Measurements from ENCODE around the gene TXNRD2. TPM values are rescaled to one million over a fixed set of nuclear protein-coding genes. Genes with fewer than 3 reads are reported as not detected.

TXNRD2 gene
- total and polyA plus RNA-seq, 2 of the 4 experiments (the other 2 are of a cell fraction), result 15.6 to 25.7 TPM

- Histone ChIP-seq H3K9me1 (ENCODE audit: insufficient read depth, low read length) (no peaks in the 10 kb centered on the region; the same call in 1 of the 2 replicates), H3K23ac (ENCODE audit: low read depth, low read length) (no peak overlapping the region), H3K14ac (replicated peaks; ENCODE audit: low read depth, low read length) (no peak overlapping the region), H2AFZ (replicated peaks; ENCODE audit: low read length, poor library complexity) (no peak overlapping the region), H2BK15ac (ENCODE audit: low read depth, low read length) (no peak overlapping the region), H3K4ac (ENCODE audit: low read depth, low read length) (no peak overlapping the region), H3K27me3 (ENCODE audit: control insufficient read depth, insufficient read depth, low read length) (no peaks in the 10 kb centered on the region), H3K4me3 (ENCODE audit: insufficient read depth, low read depth, low read length) (no peak overlapping the region), H4K8ac (ENCODE audit: low read depth in 2 of 2, low read length in 2 of 2) (no peak overlapping the region), H2BK5ac (ENCODE audit: low read depth, low read length, poor library complexity, severe bottlenecking) (no peak overlapping the region), H3K9me3 (ENCODE audit: control insufficient read depth, insufficient read depth, low read length) (no peaks in the 10 kb centered on the region), H3K4me2 (ENCODE audit: low read depth, low read length) (no peak overlapping the region), H2AK5ac (ENCODE audit: low read depth, low read length) (no peak overlapping the region), H3K27ac (ENCODE audit: insufficient read depth, low read length) (no peak overlapping the region), H2BK120ac (ENCODE audit: low read depth, low read length) (no peak overlapping the region), H4K5ac (ENCODE audit: low read depth, low read length) (no peak overlapping the region), H3K4me1 (ENCODE audit: control insufficient read depth, insufficient read depth, low read length) (peaks cover 5% of the 10 kb centered on the region; the same call in 1 of the 2 replicates), H3K36me3 (ENCODE audit: control insufficient read depth, insufficient read depth, low read length) (peaks cover 69% of the 10 kb centered on the region), H2AK9ac (replicated peaks; ENCODE audit: low read depth, low read length, poor library complexity) (no peak overlapping the region), H4K20me1 (ENCODE audit: insufficient read depth, low read length) (peaks cover 28% of the 10 kb centered on the region), H3K56ac (ENCODE audit: extremely low read depth, insufficient read depth, low read length) (no peak overlapping the region), H3K9ac (ENCODE audit: low read depth, low read length) (no peak overlapping the region), H4K91ac (ENCODE audit: insufficient read depth, low read depth, low read length) (no peak overlapping the region), H3K18ac (ENCODE audit: low read depth, low read length) (no peak overlapping the region), H2BK20ac (ENCODE audit: low read depth, low read length) (no peak overlapping the region), H3K79me1 (ENCODE audit: low read depth in 1 of 2, low read length in 2 of 2) (peaks cover 3 to 11% of the 10 kb centered on the region in 2 experiments; a peak in 1 of 4 replicates)
- in situ Hi-C loops (cut with MboI; ENCODE audit: low sequenced_read_pairs), result no loop called here
- intact Hi-C loops (cut with micrococcal nuclease), result no loop called here
- DNase-seq (no peak), ATAC-seq (ENCODE audit: low read depth) (no peak)
- WGBS, 2 experiments (ENCODE audit: extremely low coverage in 2 of 2, insufficient read length in 1 of 2), result 90% methylated on average over 2 of the region's 7 CpGs; no CpG with 5 or more reads in 1 of the 2 experiments
- TF ChIP-seq BHLHE40 (IDR thresholded peaks at IDR 0.05; ENCODE audit: low read depth, low read length) (no peak), ELK1 (IDR thresholded peaks at IDR 0.05; ENCODE audit: borderline replicate concordance, low read depth, low read length) (no peak), CHD1 (IDR thresholded peaks at IDR 0.05; ENCODE audit: low read depth, low read length) (no peak), CTCF (conservative IDR thresholded peaks at IDR 0.05; ENCODE audit: low read depth, low read length) (no peak), POLR2A (IDR thresholded peaks at IDR 0.05; ENCODE audit: low read depth, low read length) (no peak), RCOR1 (IDR thresholded peaks at IDR 0.05; ENCODE audit: insufficient replicate concordance, low read length) (no peak), USF2 (IDR thresholded peaks at IDR 0.05; ENCODE audit: low read depth, low read length) (no peak), MAZ (IDR thresholded peaks at IDR 0.05; ENCODE audit: borderline replicate concordance, low read depth, low read length) (no peak), SMC3 (IDR thresholded peaks at IDR 0.05; ENCODE audit: low read depth, low read length) (no peak)
- no TSS peak for BruUV-seq (replicated peaks)
- ChIA-PET POLR2A (ENCODE audit: unreplicated experiment) (no interaction called here), CTCF (interaction anchor here (1.2 kb wide), 1 partner anchor 45 kb away, joined by 7 read pairs; no protein-coding TSS in a partner anchor)
- dilution Hi-C loops (cut with HindIII; ENCODE audit: low sequenced_read_pairs, unreplicated experiment), result no loop called here
Measured at GRCh38 chr22:19967850-19968449, 26.3 kb upstream of the TXNRD2 start.

Data from IMR-90 (cell line).